ENCODE measurements around the gene SEPTIN5. TPM values are rescaled to one million over a fixed set of nuclear protein-coding genes. Genes with fewer than 3 reads are reported as not detected.

SEPTIN5 gene
- total and polyA plus RNA-seq, 9 of the 15 experiments (the other 6 are each of a cell fraction or from before 2014, with no cell fraction given): 0.03 to 195 (median 119) TPM

DNA sequence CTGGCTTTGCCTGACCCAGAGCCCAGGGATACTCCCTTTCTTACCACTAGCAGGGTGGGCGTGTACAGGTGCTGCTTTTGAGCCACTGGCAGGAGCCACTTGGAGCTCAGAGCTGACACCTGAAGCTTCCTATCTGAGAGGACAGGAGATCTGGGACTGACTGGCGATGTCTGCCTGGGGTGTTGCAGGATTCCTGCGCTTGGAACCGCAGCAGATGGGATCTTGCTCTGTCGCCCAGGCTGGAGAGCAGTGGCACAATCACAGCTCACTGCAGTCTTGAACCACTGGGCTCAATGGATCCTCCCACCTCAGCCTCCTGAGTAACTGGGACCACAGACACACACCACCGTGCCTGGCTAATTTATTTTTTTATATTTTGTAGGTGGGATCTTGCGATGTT lies 26.8 kb downstream of the SEPTIN5 start (continued):
- no peak for TF ChIP-seq NR4A1 (CRISPR knock-in tag; IDR thresholded peaks at IDR 0.05)
- TF ChIP-seq NR4A1 (tag; IDR thresholded peaks at IDR 0.05): no peak
- peak; percentile 94 for TF ChIP-seq ZBTB17 (CRISPR knock-in tag; IDR thresholded peaks at IDR 0.05)
- TF ChIP-seq, protein P1, sequence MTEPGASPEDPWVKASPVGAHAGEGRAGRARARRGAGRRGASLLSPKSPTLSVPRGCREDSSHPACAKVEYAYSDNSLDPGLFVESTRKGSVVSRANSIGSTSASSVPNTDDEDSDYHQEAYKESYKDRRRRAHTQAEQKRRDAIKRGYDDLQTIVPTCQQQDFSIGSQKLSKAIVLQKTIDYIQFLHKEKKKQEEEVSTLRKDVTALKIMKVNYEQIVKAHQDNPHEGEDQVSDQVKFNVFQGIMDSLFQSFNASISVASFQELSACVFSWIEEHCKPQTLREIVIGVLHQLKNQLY (CRISPR knock-in tag; conservative IDR thresholded peaks at IDR 0.05): 0 out of 4 replicates have a peak, but pooled peaks of 1 of the 2 experiments have one; percentile 52
- TF ChIP-seq NR1H2 (CRISPR knock-in tag; IDR thresholded peaks at IDR 0.05): no peak
- TF ChIP-seq ZBTB7A (IDR thresholded peaks at IDR 0.05; ENCODE audit: borderline replicate concordance, control insufficient read depth, low read depth, low read length): 0 out of 2 replicates have a peak, but pooled peaks have one; percentile 1
- TF ChIP-seq ZNF830 (CRISPR knock-in tag; IDR thresholded peaks at IDR 0.05): no peak
- TF ChIP-seq TCF3 (CRISPR knock-in tag; IDR thresholded peaks at IDR 0.05): no peak
- no peak for TF ChIP-seq SMC3 (conservative IDR thresholded peaks at IDR 0.05; ENCODE audit: insufficient read depth, low read depth, low read length)
- TF ChIP-seq, protein P2, sequence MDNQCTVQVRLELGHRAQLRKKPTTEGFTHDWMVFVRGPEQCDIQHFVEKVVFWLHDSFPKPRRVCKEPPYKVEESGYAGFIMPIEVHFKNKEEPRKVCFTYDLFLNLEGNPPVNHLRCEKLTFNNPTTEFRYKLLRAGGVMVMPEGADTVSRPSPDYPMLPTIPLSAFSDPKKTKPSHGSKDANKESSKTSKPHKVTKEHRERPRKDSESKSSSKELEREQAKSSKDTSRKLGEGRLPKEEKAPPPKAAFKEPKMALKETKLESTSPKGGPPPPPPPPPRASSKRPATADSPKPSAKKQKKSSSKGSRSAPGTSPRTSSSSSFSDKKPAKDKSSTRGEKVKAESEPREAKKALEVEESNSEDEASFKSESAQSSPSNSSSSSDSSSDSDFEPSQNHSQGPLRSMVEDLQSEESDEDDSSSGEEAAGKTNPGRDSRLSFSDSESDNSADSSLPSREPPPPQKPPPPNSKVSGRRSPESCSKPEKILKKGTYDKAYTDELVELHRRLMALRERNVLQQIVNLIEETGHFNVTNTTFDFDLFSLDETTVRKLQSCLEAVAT (IDR thresholded peaks at IDR 0.05): peak in 1 of 2 experiments; percentile 95; a peak in 2 of 4 replicates
- TF ChIP-seq SRSF7 (optimal IDR thresholded peaks at IDR 0.05; ENCODE audit: low read depth, low read length): no peak
- TF ChIP-seq, protein P3, sequence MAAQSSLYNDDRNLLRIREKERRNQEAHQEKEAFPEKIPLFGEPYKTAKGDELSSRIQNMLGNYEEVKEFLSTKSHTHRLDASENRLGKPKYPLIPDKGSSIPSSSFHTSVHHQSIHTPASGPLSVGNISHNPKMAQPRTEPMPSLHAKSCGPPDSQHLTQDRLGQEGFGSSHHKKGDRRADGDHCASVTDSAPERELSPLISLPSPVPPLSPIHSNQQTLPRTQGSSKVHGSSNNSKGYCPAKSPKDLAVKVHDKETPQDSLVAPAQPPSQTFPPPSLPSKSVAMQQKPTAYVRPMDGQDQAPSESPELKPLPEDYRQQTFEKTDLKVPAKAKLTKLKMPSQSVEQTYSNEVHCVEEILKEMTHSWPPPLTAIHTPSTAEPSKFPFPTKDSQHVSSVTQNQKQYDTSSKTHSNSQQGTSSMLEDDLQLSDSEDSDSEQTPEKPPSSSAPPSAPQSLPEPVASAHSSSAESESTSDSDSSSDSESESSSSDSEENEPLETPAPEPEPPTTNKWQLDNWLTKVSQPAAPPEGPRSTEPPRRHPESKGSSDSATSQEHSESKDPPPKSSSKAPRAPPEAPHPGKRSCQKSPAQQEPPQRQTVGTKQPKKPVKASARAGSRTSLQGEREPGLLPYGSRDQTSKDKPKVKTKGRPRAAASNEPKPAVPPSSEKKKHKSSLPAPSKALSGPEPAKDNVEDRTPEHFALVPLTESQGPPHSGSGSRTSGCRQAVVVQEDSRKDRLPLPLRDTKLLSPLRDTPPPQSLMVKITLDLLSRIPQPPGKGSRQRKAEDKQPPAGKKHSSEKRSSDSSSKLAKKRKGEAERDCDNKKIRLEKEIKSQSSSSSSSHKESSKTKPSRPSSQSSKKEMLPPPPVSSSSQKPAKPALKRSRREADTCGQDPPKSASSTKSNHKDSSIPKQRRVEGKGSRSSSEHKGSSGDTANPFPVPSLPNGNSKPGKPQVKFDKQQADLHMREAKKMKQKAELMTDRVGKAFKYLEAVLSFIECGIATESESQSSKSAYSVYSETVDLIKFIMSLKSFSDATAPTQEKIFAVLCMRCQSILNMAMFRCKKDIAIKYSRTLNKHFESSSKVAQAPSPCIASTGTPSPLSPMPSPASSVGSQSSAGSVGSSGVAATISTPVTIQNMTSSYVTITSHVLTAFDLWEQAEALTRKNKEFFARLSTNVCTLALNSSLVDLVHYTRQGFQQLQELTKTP (IDR thresholded peaks at IDR 0.05; ENCODE audit: low read depth in 1 of 2, partially characterized antibody in 2 of 2): no peak
- TF ChIP-seq PHB (CRISPR knock-in tag; IDR thresholded peaks at IDR 0.05): peak; percentile 54; the same call in 1 of the 2 replicates
- no peak for TF ChIP-seq CEBPB (tag; IDR thresholded peaks at IDR 0.05)
- no peak for TF ChIP-seq TAF1 (IDR thresholded peaks at IDR 0.05; ENCODE audit: control insufficient read depth, extremely low read depth, insufficient read depth, low read length, severe bottlenecking)
- no peak for TF ChIP-seq BRD4 (IDR thresholded peaks at IDR 0.05)
- no peak for TF ChIP-seq MEIS2 (IDR thresholded peaks at IDR 0.05; ENCODE audit: partially characterized antibody)
- TF ChIP-seq ZNF589 (CRISPR knock-in tag; IDR thresholded peaks at IDR 0.05; ENCODE audit: low read depth): no peak
- no peak for TF ChIP-seq ARHGAP35 (IDR thresholded peaks at IDR 0.05; ENCODE audit: partially characterized antibody)
